ENCODE results near the gene KIAA1328. TPM values are rescaled to one million over a fixed set of nuclear protein-coding genes. Genes with fewer than 3 reads are reported as not detected.
"Not testable (repeated sequence)": the region's sequence is repeated elsewhere in the genome, so short reads cannot be mapped to it uniquely, and the experiment has no call there.

KIAA1328 gene
- total RNA-seq, 1 experiment from 2014 or later: 10.2 TPM

DNA sequence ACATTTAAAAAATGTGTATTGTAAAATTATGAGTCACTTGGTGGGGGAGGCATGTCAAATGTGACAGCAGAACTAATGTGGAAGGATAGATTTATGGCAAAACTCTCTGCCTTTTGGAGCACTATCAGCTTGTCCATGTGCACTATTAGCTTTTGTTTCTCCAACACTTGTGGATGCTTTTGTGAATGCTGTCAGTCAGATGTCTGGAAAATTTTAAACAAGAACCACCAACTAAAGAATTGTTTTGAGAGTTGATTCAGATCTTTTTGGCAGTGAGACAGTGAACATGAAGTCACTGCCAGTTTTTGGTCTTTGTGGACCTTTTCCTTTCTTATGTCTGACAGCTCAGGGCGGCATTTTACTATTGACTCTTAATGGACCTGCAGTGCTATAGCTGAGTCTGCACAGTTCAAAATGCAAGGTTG lies 72.4 kb downstream of the KIAA1328 start:
- Mint-ChIP-seq H3K36me3 (ENCODE audit: insufficient read depth, unreplicated experiment) (no peaks in the 10 kb centered on the region), H3K9me3 (ENCODE audit: low read depth, unreplicated experiment) (no peaks in the 10 kb centered on the region), H3K27ac (ENCODE audit: unreplicated experiment) (no peak overlapping the region), H3K4me3 (ENCODE audit: low read depth, unreplicated experiment) (no peak overlapping the region), H3K27me3 (ENCODE audit: unreplicated experiment) (no peaks in the 10 kb centered on the region), H3K4me1 (ENCODE audit: low read depth, unreplicated experiment) (no peaks in the 10 kb centered on the region)
- CTCF ChIA-PET: no interaction called here
- TF ChIP-seq, protein P1, sequence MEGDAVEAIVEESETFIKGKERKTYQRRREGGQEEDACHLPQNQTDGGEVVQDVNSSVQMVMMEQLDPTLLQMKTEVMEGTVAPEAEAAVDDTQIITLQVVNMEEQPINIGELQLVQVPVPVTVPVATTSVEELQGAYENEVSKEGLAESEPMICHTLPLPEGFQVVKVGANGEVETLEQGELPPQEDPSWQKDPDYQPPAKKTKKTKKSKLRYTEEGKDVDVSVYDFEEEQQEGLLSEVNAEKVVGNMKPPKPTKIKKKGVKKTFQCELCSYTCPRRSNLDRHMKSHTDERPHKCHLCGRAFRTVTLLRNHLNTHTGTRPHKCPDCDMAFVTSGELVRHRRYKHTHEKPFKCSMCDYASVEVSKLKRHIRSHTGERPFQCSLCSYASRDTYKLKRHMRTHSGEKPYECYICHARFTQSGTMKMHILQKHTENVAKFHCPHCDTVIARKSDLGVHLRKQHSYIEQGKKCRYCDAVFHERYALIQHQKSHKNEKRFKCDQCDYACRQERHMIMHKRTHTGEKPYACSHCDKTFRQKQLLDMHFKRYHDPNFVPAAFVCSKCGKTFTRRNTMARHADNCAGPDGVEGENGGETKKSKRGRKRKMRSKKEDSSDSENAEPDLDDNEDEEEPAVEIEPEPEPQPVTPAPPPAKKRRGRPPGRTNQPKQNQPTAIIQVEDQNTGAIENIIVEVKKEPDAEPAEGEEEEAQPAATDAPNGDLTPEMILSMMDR (IDR thresholded peaks at IDR 0.05; ENCODE audit: unreplicated experiment): no peak
- no TSS peak for BruUV-seq (replicated peaks)
- no peak for DNase-seq
- intact Hi-C loops (cut with micrococcal nuclease; ENCODE audit: unreplicated experiment): no loop called here

DNA sequence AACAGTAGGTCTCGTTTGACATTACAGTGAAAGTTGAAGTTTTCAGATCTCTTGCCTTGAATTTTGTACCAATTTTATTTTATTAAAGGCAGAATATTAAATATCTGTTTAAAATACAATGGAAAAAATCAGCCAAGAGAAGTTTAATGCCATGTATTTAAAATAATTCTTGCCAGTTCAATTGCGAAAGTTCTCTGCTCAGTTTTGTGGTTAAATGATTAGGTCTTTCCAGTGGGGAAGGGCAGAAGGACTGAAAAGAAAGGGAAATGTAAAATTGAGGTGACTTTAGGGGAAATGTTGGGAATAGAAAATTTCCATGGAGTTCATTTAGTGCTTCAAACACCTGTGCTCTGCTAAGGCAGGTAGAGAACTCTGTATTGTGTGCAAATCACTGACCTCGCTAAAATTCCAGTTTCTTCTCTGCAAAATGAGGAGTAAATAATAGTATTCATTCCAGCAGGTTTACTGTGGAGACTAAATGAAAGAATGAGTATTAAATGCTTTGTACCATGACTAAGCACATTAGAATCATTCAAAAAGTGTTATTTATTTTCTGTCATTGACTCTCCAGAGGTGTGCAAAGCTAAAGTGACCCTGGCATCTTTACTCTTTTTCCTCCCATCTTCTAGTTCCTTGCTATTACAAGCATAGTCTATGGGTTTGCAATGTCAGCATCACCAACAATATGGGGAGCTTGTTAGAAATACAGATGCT lies 74.4 kb downstream of the KIAA1328 start:
- TF ChIP-seq, protein P1 (IDR thresholded peaks at IDR 0.05; ENCODE audit: unreplicated experiment): no peak
- Mint-ChIP-seq H3K27ac (ENCODE audit: unreplicated experiment) (no peak overlapping the region), H3K36me3 (ENCODE audit: insufficient read depth, unreplicated experiment) (no peaks in the 10 kb centered on the region), H3K27me3 (ENCODE audit: unreplicated experiment) (no peaks in the 10 kb centered on the region), H3K4me3 (ENCODE audit: low read depth, unreplicated experiment) (no peak overlapping the region), H3K9me3 (ENCODE audit: low read depth, unreplicated experiment) (no peaks in the 10 kb centered on the region), H3K4me1 (ENCODE audit: low read depth, unreplicated experiment) (no peaks in the 10 kb centered on the region)
- BruUV-seq (replicated peaks): no TSS peak
- DNase-seq: no peak
- CTCF ChIA-PET: no interaction called here
- intact Hi-C loops (cut with micrococcal nuclease; ENCODE audit: unreplicated experiment): no loop called here

DNA sequence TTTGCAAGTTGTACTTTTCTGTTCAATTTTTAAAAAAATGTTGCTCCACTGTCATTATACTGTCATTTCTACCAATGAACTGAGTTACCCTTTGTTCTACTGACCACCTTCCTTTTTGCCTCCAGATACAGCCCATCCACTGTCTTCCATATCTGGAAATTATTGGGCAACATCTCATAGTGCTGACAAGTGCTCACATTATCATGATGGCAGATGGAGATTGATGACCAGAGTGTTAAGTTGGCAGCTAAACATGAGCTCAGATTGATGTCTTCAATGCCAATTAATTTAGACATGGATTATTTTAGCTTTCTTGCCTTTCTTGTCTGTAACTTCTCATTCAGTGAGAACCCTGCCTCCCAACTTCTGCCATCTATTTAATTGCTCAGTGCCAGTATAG lies 76.6 kb downstream of the KIAA1328 start:
- intact Hi-C loops (cut with micrococcal nuclease; ENCODE audit: unreplicated experiment): no loop called here
- CTCF ChIA-PET: no interaction called here
- H3K27ac Mint-ChIP-seq (ENCODE audit: unreplicated experiment): no peak overlapping the region
- no peaks in the 10 kb centered on the region for H3K4me1 Mint-ChIP-seq (ENCODE audit: low read depth, unreplicated experiment)
- H3K27me3 Mint-ChIP-seq (ENCODE audit: unreplicated experiment): no peaks in the 10 kb centered on the region
- no peak overlapping the region for H3K4me3 Mint-ChIP-seq (ENCODE audit: low read depth, unreplicated experiment)
- TF ChIP-seq, protein P1 (IDR thresholded peaks at IDR 0.05; ENCODE audit: unreplicated experiment): no peak
- H3K9me3 Mint-ChIP-seq (ENCODE audit: low read depth, unreplicated experiment): no peaks in the 10 kb centered on the region
- DNase-seq: no peak
- no peaks in the 10 kb centered on the region for H3K36me3 Mint-ChIP-seq (ENCODE audit: insufficient read depth, unreplicated experiment)
- no TSS peak for BruUV-seq (replicated peaks)

DNA sequence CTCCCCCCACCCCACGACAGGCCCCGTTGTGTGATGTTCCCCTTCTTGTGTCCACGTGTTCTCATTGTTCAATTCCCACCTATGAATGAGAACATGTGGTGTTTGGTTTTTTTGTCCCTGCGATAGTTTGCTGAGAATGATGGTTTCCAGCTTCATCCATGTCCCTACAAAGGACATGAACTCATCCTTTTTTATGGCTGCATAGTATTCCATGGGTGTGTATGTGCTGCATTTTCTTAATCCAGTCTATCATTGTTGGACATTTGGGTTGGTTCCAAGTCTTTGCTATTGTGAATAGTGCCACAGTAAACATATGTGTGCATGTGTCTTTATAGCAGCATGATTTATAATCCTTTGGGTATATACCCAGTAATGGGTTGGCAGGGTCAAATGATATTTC lies 80.4 kb downstream of the KIAA1328 start:
- H3K9me3 Mint-ChIP-seq (ENCODE audit: low read depth, unreplicated experiment); intact Hi-C loops (cut with micrococcal nuclease; ENCODE audit: unreplicated experiment); H3K27me3 Mint-ChIP-seq (ENCODE audit: unreplicated experiment); CTCF ChIA-PET; H3K4me3 Mint-ChIP-seq (ENCODE audit: low read depth, unreplicated experiment); H3K36me3 Mint-ChIP-seq (ENCODE audit: insufficient read depth, unreplicated experiment); BruUV-seq (replicated peaks); H3K4me1 Mint-ChIP-seq (ENCODE audit: low read depth, unreplicated experiment); DNase-seq; H3K27ac Mint-ChIP-seq (ENCODE audit: unreplicated experiment): not testable (repeated sequence)

DNA sequence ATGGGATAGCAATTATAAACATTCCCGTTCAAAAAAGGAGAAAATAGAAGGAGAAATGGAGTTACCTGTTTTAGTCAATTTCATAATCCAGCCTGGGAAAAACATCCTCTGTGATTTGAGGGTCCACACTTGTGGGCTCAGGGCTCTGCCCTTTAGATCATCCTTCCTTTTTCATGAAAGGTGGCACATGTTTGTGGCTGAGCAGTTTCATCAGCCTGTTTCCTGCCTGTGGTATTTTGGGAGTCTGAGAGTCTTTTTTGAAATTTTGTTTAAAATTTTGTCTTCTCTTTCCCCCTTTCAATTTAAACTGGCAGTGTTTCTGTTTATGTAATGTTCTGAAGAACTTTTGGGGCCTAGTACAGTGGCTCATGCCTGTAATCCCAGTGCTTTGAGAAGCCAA lies 84.0 kb downstream of the KIAA1328 start:
- no TSS peak for BruUV-seq (replicated peaks)

More for the DNA sequence above, 84.0 kb downstream of the KIAA1328 start:
- H3K4me3 Mint-ChIP-seq (ENCODE audit: low read depth, unreplicated experiment): no peak overlapping the region
- CTCF ChIA-PET: no interaction called here
- H3K9me3 Mint-ChIP-seq (ENCODE audit: low read depth, unreplicated experiment): no peaks in the 10 kb centered on the region
- no peak for DNase-seq
- intact Hi-C loops (cut with micrococcal nuclease; ENCODE audit: unreplicated experiment): no loop called here
- no peak overlapping the region for H3K27ac Mint-ChIP-seq (ENCODE audit: unreplicated experiment)
- TF ChIP-seq, protein P1 (IDR thresholded peaks at IDR 0.05; ENCODE audit: unreplicated experiment): no peak
- H3K4me1 Mint-ChIP-seq (ENCODE audit: low read depth, unreplicated experiment): no peaks in the 10 kb centered on the region
- H3K27me3 Mint-ChIP-seq (ENCODE audit: unreplicated experiment): no peaks in the 10 kb centered on the region
- no peaks in the 10 kb centered on the region for H3K36me3 Mint-ChIP-seq (ENCODE audit: insufficient read depth, unreplicated experiment)

Data from Calu3 (cell line).